SK-N-SH (cell line): ENCODE measurements around the gene CNGA3.

Experiments
- CTCF ChIP-seq: fragments of 200-600 bp; sonication (generic); IDR thresholded peaks from 2 replicates; pipeline ENCODE4 v1.6.1; 2017; ENCODE audit warnings: antibody characterized with exemption, mild to moderate bottlenecking, moderate library complexity
- EZH2phosphoT487 ChIP-seq: fragments of 200-600 bp; sonication (generic); IDR thresholded peaks from 2 replicates; pipeline ENCODE4 v1.6.1; 2017; ENCODE audit warnings: low read depth, mixed run types, mild to moderate bottlenecking, antibody characterized with exemption, moderate library complexity, borderline replicate concordance
- FOSL2 ChIP-seq: IDR thresholded peaks from 2 replicates; pipeline ENCODE4 v1.4.0; 2012; ENCODE audit warnings: low read depth, mild to moderate bottlenecking, moderate library complexity, borderline replicate concordance
- FOXM1 ChIP-seq: IDR thresholded peaks from 2 replicates; pipeline ENCODE4 v1.4.0; 2012; ENCODE audit warnings: low read depth, mild to moderate bottlenecking
- GABPA ChIP-seq: IDR thresholded peaks from 2 replicates; pipeline ENCODE4 v1.4.0; 2012; ENCODE audit warnings: low read depth, mild to moderate bottlenecking
- GATA2 ChIP-seq: sonication (generic); formaldehyde crosslinking; IDR thresholded peaks from 2 replicates; pipeline ENCODE4 v1.5.0; 2020; ENCODE audit warnings: mild to moderate bottlenecking, missing genetic modification reagents
- RFX5 ChIP-seq: IDR thresholded peaks from 2 replicates; pipeline ENCODE4 v1.6.1; 2012; ENCODE audit warnings: mild to moderate bottlenecking, improper control_type of control experiment, low read length
- SMC3 ChIP-seq: IDR thresholded peaks from 2 replicates; pipeline ENCODE4 v1.6.1; 2012; ENCODE audit warnings: low read depth, low read length, improper control_type of control experiment
- TF ChIP-seq, protein P1 (sequence below): fragments of 150-350 bp; IDR thresholded peaks from 2 replicates; pipeline ENCODE4 v1.6.1; 2017; ENCODE audit warnings: antibody characterized with exemption, low read length, low read depth, borderline replicate concordance
- TF ChIP-seq, protein P2 (sequence below): IDR thresholded peaks from 2 replicates; pipeline ENCODE4; 2012

DNA sequence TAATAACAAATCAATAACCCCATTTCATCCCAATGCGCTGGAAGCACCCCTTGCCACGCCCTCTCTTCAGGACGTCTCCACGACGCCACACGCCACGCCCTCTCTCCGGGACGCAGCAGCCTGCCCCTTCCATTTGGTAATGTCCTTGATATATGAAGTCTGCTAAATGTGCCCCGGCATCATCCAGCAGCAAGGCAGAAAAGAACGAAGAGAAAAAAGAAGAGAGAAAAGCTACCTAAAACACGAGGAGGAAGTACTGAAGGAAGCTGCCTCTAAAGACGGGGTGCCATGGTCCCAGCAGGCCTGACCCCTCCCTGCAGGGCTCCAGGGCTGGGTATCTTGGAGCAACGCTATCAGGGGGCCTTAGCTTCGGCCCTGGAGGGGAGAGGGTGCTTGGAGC, 41.8 kb downstream of the CNGA3 start:
- no peak for TF ChIP-seq CTCF
- TF ChIP-seq SMC3: no peak
- TF ChIP-seq GATA2: no peak
- TF ChIP-seq, protein P1, sequence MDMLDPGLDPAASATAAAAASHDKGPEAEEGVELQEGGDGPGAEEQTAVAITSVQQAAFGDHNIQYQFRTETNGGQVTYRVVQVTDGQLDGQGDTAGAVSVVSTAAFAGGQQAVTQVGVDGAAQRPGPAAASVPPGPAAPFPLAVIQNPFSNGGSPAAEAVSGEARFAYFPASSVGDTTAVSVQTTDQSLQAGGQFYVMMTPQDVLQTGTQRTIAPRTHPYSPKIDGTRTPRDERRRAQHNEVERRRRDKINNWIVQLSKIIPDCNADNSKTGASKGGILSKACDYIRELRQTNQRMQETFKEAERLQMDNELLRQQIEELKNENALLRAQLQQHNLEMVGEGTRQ: no peak
- TF ChIP-seq GABPA: no peak
- TF ChIP-seq EZH2phosphoT487: no peak
- no peak for TF ChIP-seq FOXM1
- no peak for TF ChIP-seq RFX5
- TF ChIP-seq, protein P2, sequence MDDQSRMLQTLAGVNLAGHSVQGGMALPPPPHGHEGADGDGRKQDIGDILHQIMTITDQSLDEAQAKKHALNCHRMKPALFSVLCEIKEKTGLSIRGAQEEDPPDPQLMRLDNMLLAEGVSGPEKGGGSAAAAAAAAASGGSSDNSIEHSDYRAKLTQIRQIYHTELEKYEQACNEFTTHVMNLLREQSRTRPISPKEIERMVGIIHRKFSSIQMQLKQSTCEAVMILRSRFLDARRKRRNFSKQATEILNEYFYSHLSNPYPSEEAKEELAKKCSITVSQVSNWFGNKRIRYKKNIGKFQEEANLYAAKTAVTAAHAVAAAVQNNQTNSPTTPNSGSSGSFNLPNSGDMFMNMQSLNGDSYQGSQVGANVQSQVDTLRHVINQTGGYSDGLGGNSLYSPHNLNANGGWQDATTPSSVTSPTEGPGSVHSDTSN: no peak
- TF ChIP-seq FOSL2: no peak
